CD4-positive, alpha-beta T cell (primary cell): ENCODE measurements around the gene SFXN5. TPM values are rescaled to one million over a fixed set of nuclear protein-coding genes. Genes with fewer than 3 reads are reported as not detected.
"Not testable (repeated sequence)": the region's sequence is repeated elsewhere in the genome, so short reads cannot be mapped to it uniquely, and the experiment has no call there.

ENCODE experiments used
- ATAC-seq: fragments of 200-7000 bp; cut with Tn5 transposase; one replicate; pipeline ENCODE4 v1.10.0; 2022; ENCODE audit warnings: mild to moderate bottlenecking; ENCODE audit not compliant: poor library complexity
- CTCF ChIA-PET: fragments of 350-600 bp; sonication (Branson Sonifier 250); formaldehyde crosslinking; loops from one replicate; lab custom pipeline; 2021; ENCODE audit warnings: antibody characterized with exemption, inconsistent platforms; lab: Charles Lee
- POLR2A ChIA-PET: fragments of 350-600 bp; sonication (Branson Sonifier 250); formaldehyde crosslinking; loops from one replicate; lab custom pipeline; 2021; ENCODE audit warnings: antibody characterized with exemption, inconsistent platforms; lab: Charles Lee
- DNase-seq, 14 experiments: peaks; one replicate each; pipeline ENCODE4 v3.0.0-alpha.2; 2013 to 2020; ENCODE audit warnings: mixed read lengths in 2 of 14
- H3K27ac ChIP-seq, 2 donors: one replicate each; pipeline versions ENCODE4 v1.5.1 to v1.7.0; 2013; ENCODE audit warnings: low read length in 2 of 2, low read depth in 1 of 2, mild to moderate bottlenecking in 1 of 2
- H3K27me3 ChIP-seq, 2 experiments: 1 replicate in 1 of 2; 2 replicates in 1 of 2; pipeline versions ENCODE4 v1.6.1 to v1.7.0; 2013; ENCODE audit warnings: low read length in 2 of 2, control low read depth in 1 of 2, mild to moderate bottlenecking in 1 of 2, moderate library complexity in 1 of 2; ENCODE audit not compliant: insufficient read depth in 2 of 2, control insufficient read depth in 1 of 2
- H3K36me3 ChIP-seq: one replicate; pipeline ENCODE4 v1.6.1; 2013; ENCODE audit warnings: low read length, control low read depth; ENCODE audit not compliant: insufficient read depth
- H3K4me1 ChIP-seq: one replicate; pipeline ENCODE4 v1.6.1; 2013; ENCODE audit warnings: low read length, control low read depth; ENCODE audit not compliant: insufficient read depth
- H3K4me3 ChIP-seq: one replicate; pipeline ENCODE4 v1.5.1; 2013; ENCODE audit warnings: mild to moderate bottlenecking, low read length, moderate library complexity
- H3K9me3 ChIP-seq, 2 experiments: 1 replicate in 1 of 2; 2 replicates in 1 of 2; pipeline versions ENCODE4 v1.6.1 to v1.7.0; 2013; ENCODE audit warnings: low read length in 2 of 2, mild to moderate bottlenecking in 2 of 2, control low read depth in 1 of 2, moderate library complexity in 1 of 2; ENCODE audit not compliant: control insufficient read depth in 1 of 2, insufficient read depth in 1 of 2
- H3K27ac Mint-ChIP-seq: one replicate; pipeline ENCODE4 v1.8.0; 2020; ENCODE audit warnings: mixed read lengths
- H3K27me3 Mint-ChIP-seq: one replicate; pipeline ENCODE4 v1.8.0; 2021; ENCODE audit warnings: mixed read lengths
- H3K36me3 Mint-ChIP-seq: one replicate; pipeline ENCODE4 v1.8.0; 2021; ENCODE audit warnings: low read depth, mixed read lengths
- H3K4me1 Mint-ChIP-seq: one replicate; pipeline ENCODE4 v1.8.0; 2021; ENCODE audit warnings: low read depth, mixed read lengths
- H3K4me3 Mint-ChIP-seq: one replicate; pipeline ENCODE4 v1.8.0; 2020; ENCODE audit warnings: mild to moderate bottlenecking, mixed read lengths
- H3K9me3 Mint-ChIP-seq: one replicate; pipeline ENCODE4 v1.8.0; 2020; ENCODE audit warnings: mixed read lengths
- CTCF ChIP-seq: fragments of 200-600 bp; IDR thresholded peaks from one replicate; pipeline ENCODE4 v1.8.0; 2022; ENCODE audit warnings: antibody characterized with exemption, mild to moderate bottlenecking
- intact Hi-C, 2 experiments: fragments of 100-400 bp; cut with DNase I in 1 of 2; cut with micrococcal nuclease in 1 of 2; formaldehyde crosslinking; loops; one replicate each; pipeline versions ENCODE4 v1.15.1 to v1.9.0; 2023 to 2025; cut with DNase I, micrococcal nuclease
- total RNA-seq, 174 experiments: library from RNA in 2 of 174; stranded (reverse) in 2 of 174; gene quantifications; one replicate each; pipeline ENCODE4 v1.2.3 and lab custom pipeline; 2021 to 2026

SFXN5 gene
- total RNA-seq, 2 experiments from 2014 or later = 5.1 to 5.4 TPM

- POLR2A ChIA-PET = no interaction called here
- intact Hi-C loops = loop anchor here in 1 of 2 experiments (5.0 kb wide), 1 partner anchor 77 kb away; no protein-coding TSS in a partner anchor
- Histone ChIP-seq H3K4me1 (peaks cover 21% of the 10 kb centered on the region), H3K36me3 (no peaks in the 10 kb centered on the region), H3K27ac (no peak overlapping the region), H3K9me3 (no peaks in the 10 kb centered on the region), H3K4me3 (peak overlapping the region; percentile 84), H3K27me3 (no peaks in the 10 kb centered on the region)
- Mint-ChIP-seq H3K27ac (peak overlapping the region; percentile 48), H3K27me3 (no peaks in the 10 kb centered on the region), H3K4me1 (peaks cover 31% of the 10 kb centered on the region), H3K36me3 (peaks cover 4% of the 10 kb centered on the region), H3K9me3 (no peaks in the 10 kb centered on the region), H3K4me3 (peak overlapping the region; percentile 92)
- ATAC-seq (no peak), DNase-seq (no peak)
- CTCF ChIA-PET = interaction anchor here (4.8 kb wide), 1 partner anchor 108 kb away, joined by 23 read pairs; no protein-coding TSS in a partner anchor
- no peak for TF ChIP-seq CTCF
These were observed 2.3 kb downstream of the SFXN5 start for GRCh38 chr2:73069041-73069854.

- no peaks in the 10 kb centered on the region for H3K36me3 ChIP-seq
- no peak overlapping the region for H3K27ac ChIP-seq
- peak overlapping the region; percentile 48 for H3K27ac Mint-ChIP-seq
- no peaks in the 10 kb centered on the region for H3K9me3 ChIP-seq
- H3K4me1 ChIP-seq = peaks cover 21% of the 10 kb centered on the region
- POLR2A ChIA-PET = no interaction called here
- CTCF ChIA-PET = no interaction called here
- peaks cover 4% of the 10 kb centered on the region for H3K36me3 Mint-ChIP-seq
- no peak for ATAC-seq
- H3K27me3 Mint-ChIP-seq = no peaks in the 10 kb centered on the region
- no peaks in the 10 kb centered on the region for H3K9me3 Mint-ChIP-seq
- peak overlapping the region; percentile 77 for H3K4me3 Mint-ChIP-seq
- no peak overlapping the region for H3K4me3 ChIP-seq
- no peak for TF ChIP-seq CTCF
- intact Hi-C loops = loop anchor here in 1 of 2 experiments (5.0 kb wide), 1 partner anchor 76 kb away; no protein-coding TSS in a partner anchor
- DNase-seq = no peak
- peaks cover 30% of the 10 kb centered on the region for H3K4me1 Mint-ChIP-seq
- H3K27me3 ChIP-seq = no peaks in the 10 kb centered on the region
These were observed 3.4 kb downstream of the SFXN5 start for GRCh38 chr2:73068147-73068546.

GRCh38 chr2:73067043-73067442, 4.5 kb downstream of the SFXN5 start:
- Mint-ChIP-seq H3K4me3 (peak overlapping the region; percentile 64), H3K27me3 (no peaks in the 10 kb centered on the region), H3K36me3 (peaks cover 1% of the 10 kb centered on the region), H3K4me1 (peaks cover 26% of the 10 kb centered on the region), H3K9me3 (no peaks in the 10 kb centered on the region), H3K27ac (no peak overlapping the region)
- H3K27ac ChIP-seq = no peak overlapping the region
- H3K36me3 ChIP-seq = no peaks in the 10 kb centered on the region
- intact Hi-C loops = loop anchor here in 1 of 2 experiments (5.0 kb wide), 1 partner anchor 75 kb away; no protein-coding TSS in a partner anchor
- H3K9me3 ChIP-seq = no peaks in the 10 kb centered on the region
- no peak for TF ChIP-seq CTCF
- POLR2A ChIA-PET = no interaction called here
- no peak for DNase-seq
- no peaks in the 10 kb centered on the region for H3K27me3 ChIP-seq
- no peak for ATAC-seq
- CTCF ChIA-PET = no interaction called here
- no peak overlapping the region for H3K4me3 ChIP-seq
- H3K4me1 ChIP-seq = peaks cover 19% of the 10 kb centered on the region

GRCh38 chr2:73065070-73065469, 6.4 kb downstream of the SFXN5 start:
- H3K9me3 ChIP-seq, ATAC-seq, H3K27ac ChIP-seq, DNase-seq, H3K9me3 Mint-ChIP-seq, H3K36me3 ChIP-seq, H3K4me1 ChIP-seq, H3K36me3 Mint-ChIP-seq, H3K27me3 Mint-ChIP-seq, POLR2A ChIA-PET, H3K27me3 ChIP-seq, CTCF ChIA-PET, H3K4me3 Mint-ChIP-seq, H3K4me3 ChIP-seq, H3K27ac Mint-ChIP-seq: not testable (repeated sequence)
- intact Hi-C loops = loop anchor here in 1 of 2 experiments (5.0 kb wide), 1 partner anchor 73 kb away; no protein-coding TSS in a partner anchor
- peaks cover 16% of the 10 kb centered on the region for H3K4me1 Mint-ChIP-seq
